GM19239 (cell line): Measurements from ENCODE around the gene SLC7A1.
"Not testable (repeated sequence)": the region's sequence is repeated elsewhere in the genome, so short reads cannot be mapped to it uniquely, and the experiment has no call there.

Source experiments
- DNase-seq: peaks from one replicate; pipeline ENCODE4 v3.0.0; 2011; ENCODE audit warnings: low spot score; ENCODE audit not compliant: insufficient read length
- FAIRE-seq: peaks from 2 replicates; lab custom pipeline; 2011; peaks lifted over from hg19 to GRCh38; lab: Jason Lieb, UNC

SLC7A1 gene

GRCh38 chr13:29595380-29596063, at the start of gene SLC7A1:
TSS of gene SLC7A1 (minus strand) at chr13:29595688. CDS start at chr13:29536188, 59,500 bp downstream.
- DNase-seq (peak; percentile 95), FAIRE-seq (peak; percentile 8)

GRCh38 chr13:29640665-29641064, 45.2 kb upstream of the SLC7A1 start:
- DNase-seq = no peak

GRCh38 chr13:29636831-29637230, 41.3 kb upstream of the SLC7A1 start:
- DNase-seq, FAIRE-seq: not testable (repeated sequence)

More at GRCh38 chr13:29640665-29641064, 45.2 kb upstream of the SLC7A1 start:
- no peak for FAIRE-seq

- FAIRE-seq (no peak), DNase-seq (no peak)
These were observed 29.5 kb upstream of the SLC7A1 start for GRCh38 chr13:29624997-29625396.

GRCh38 chr13:29621841-29622240, 26.4 kb upstream of the SLC7A1 start:
- no peak for DNase-seq
- no peak for FAIRE-seq

GRCh38 chr13:29621051-29621800, 25.7 kb upstream of the SLC7A1 start:
- FAIRE-seq (no peak), DNase-seq (no peak)

GRCh38 chr13:29619995-29620394, 24.5 kb upstream of the SLC7A1 start:
- no peak for DNase-seq
- FAIRE-seq = no peak

GRCh38 chr13:29613101-29613500, 17.6 kb upstream of the SLC7A1 start:
- no peak for FAIRE-seq
- DNase-seq = no peak

GRCh38 chr13:29607465-29607864, 12.0 kb upstream of the SLC7A1 start:
- no peak for DNase-seq
- no peak for FAIRE-seq

GRCh38 chr13:29605860-29606526, 10.5 kb upstream of the SLC7A1 start:
- DNase-seq (no peak), FAIRE-seq (no peak)

GRCh38 chr13:29598321-29598720, 2.8 kb upstream of the SLC7A1 start:
- FAIRE-seq = no peak
- no peak for DNase-seq

GRCh38 chr13:29597706-29598105, 2.2 kb upstream of the SLC7A1 start:
- DNase-seq = no peak
- no peak for FAIRE-seq

- DNase-seq (no peak), FAIRE-seq (no peak)
These were observed 1.8 kb upstream of the SLC7A1 start for GRCh38 chr13:29597246-29597645.

- FAIRE-seq (no peak), DNase-seq (no peak)
These were observed 553 bp upstream of the SLC7A1 start for GRCh38 chr13:29596064-29596418.

- DNase-seq (peak; percentile 42), FAIRE-seq (no peak)
These were observed 643 bp downstream of the SLC7A1 start for GRCh38 chr13:29594710-29595379.

GRCh38 chr13:29594303-29594709, 1.2 kb downstream of the SLC7A1 start:
- DNase-seq = peak; percentile 32
- peak; percentile 47 for FAIRE-seq

GRCh38 chr13:29593605-29594297, 1.7 kb downstream of the SLC7A1 start:
- FAIRE-seq (no peak), DNase-seq (no peak)

- no peak for DNase-seq
- no peak for FAIRE-seq
These were observed 4.2 kb downstream of the SLC7A1 start for GRCh38 chr13:29591310-29591709.

GRCh38 chr13:29589967-29590366, 5.5 kb downstream of the SLC7A1 start:
- FAIRE-seq = no peak

GRCh38 chr13:29589234-29589633, 6.3 kb downstream of the SLC7A1 start:
- no peak for FAIRE-seq
- DNase-seq = no peak

More at GRCh38 chr13:29589967-29590366, 5.5 kb downstream of the SLC7A1 start:
- DNase-seq = no peak
